ENCODE results near the gene TPRKB. TPM values are rescaled to one million over a fixed set of nuclear protein-coding genes. Genes with fewer than 3 reads are reported as not detected.
"Not testable (repeated sequence)": the region's sequence is repeated elsewhere in the genome, so short reads cannot be mapped to it uniquely, and the experiment has no call there.

The TPRKB gene
- total RNA-seq, 1 experiment from 2014 or later: 35.1 TPM

DNA sequence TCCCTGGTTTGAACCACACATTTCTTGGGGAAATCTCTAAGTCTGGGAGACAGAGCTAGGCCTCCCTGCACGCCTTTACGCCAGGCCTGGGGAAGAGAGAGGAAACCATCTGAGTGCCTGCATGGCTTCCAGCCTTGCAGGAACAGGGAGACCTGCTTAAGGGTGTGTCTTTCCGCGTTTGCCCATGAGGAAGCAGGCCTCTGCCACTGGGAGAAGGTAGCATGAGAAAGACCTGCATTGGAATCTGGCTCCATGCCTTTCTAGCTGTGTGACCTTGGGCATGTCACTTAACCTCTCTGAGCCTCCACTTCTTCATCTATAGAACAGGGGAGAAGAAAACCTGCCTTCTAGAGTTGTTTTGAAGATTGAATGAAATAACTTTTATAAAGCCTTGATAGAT lies 19.4 kb downstream of the TPRKB start:
- H3K4me3 ChIP-seq (ENCODE audit: insufficient read depth, low read depth, low read length); H3K36me3 ChIP-seq (replicated peaks; ENCODE audit: control insufficient read depth, insufficient read depth, low read length); DNase-seq; H3K27me3 ChIP-seq (ENCODE audit: control insufficient read depth, insufficient read depth, low read length): not testable (repeated sequence)

- no peak for DNase-seq
- H3K4me3 ChIP-seq (ENCODE audit: insufficient read depth, low read depth, low read length): no peak overlapping the region
- H3K36me3 ChIP-seq (replicated peaks; ENCODE audit: control insufficient read depth, insufficient read depth, low read length): no peaks in the 10 kb centered on the region
- no peaks in the 10 kb centered on the region for H3K27me3 ChIP-seq (ENCODE audit: control insufficient read depth, insufficient read depth, low read length)
Observed at GRCh38 chr2:73717251-73717606, 19.9 kb downstream of the TPRKB start.

DNA sequence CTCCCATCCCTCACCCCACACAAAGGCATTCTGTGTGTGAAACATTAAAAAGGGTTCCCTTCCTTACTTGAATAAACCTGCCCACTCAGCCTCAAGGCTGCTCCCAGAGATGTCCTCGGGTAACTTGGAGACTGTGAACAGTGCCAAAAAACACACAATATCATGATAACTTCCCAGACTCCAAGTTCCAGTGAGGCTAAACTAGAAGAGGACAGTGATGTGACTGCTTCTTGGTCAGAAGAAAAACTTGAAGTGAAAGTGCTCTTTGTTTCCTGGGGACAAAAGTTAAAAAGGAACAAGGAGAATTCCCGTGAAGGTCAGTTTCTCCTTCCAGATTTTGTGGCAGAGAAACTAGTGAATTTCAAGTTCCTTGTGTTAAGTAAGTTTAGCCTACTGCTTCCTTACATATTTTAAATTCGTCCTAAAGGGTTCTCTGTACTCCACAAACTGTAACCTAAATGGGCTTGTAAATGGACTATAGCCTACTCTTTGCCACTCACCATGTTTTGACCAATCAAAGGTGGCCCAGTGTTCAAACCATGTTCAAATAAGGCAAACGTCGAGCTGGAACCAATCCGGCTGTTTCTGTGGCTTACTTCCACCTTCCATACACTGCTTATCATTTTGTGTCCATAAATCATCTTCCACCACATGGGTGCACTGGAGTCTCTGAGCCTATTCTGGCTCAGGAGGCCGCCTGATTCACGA lies 20.4 kb downstream of the TPRKB start:
- no peak overlapping the region for H3K4me3 ChIP-seq (ENCODE audit: insufficient read depth, low read depth, low read length)
- no peaks in the 10 kb centered on the region for H3K36me3 ChIP-seq (replicated peaks; ENCODE audit: control insufficient read depth, insufficient read depth, low read length)
- DNase-seq: no peak
- no peaks in the 10 kb centered on the region for H3K27me3 ChIP-seq (ENCODE audit: control insufficient read depth, insufficient read depth, low read length)

GRCh38 chr2:73714091-73714490 lies 23.1 kb downstream of the TPRKB start:
- no peaks in the 10 kb centered on the region for H3K36me3 ChIP-seq (replicated peaks; ENCODE audit: control insufficient read depth, insufficient read depth, low read length)
- no peak for DNase-seq
- H3K4me3 ChIP-seq (ENCODE audit: insufficient read depth, low read depth, low read length): no peak overlapping the region
- no peaks in the 10 kb centered on the region for H3K27me3 ChIP-seq (ENCODE audit: control insufficient read depth, insufficient read depth, low read length)

DNA sequence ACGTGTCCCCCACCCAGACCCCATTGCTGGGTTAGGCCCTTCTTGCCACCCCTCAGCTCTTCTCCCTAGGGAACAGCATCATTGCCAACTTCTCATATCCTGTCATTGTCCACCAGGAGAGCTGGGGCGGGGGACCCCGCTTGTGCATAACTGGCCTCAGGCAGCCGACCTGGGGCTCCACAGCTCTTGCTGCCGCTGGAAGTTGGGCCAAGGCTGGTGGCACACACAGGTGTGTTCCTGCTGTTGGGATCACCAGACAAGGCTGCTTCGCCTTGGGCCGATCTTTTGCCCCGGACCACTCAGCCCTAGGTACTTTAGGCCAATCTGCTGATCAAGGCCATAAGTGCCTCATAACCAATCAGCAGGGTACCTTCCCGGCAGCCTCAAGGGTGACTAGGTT lies 28.6 kb downstream of the TPRKB start:
- no peaks in the 10 kb centered on the region for H3K27me3 ChIP-seq (ENCODE audit: control insufficient read depth, insufficient read depth, low read length)

DNA sequence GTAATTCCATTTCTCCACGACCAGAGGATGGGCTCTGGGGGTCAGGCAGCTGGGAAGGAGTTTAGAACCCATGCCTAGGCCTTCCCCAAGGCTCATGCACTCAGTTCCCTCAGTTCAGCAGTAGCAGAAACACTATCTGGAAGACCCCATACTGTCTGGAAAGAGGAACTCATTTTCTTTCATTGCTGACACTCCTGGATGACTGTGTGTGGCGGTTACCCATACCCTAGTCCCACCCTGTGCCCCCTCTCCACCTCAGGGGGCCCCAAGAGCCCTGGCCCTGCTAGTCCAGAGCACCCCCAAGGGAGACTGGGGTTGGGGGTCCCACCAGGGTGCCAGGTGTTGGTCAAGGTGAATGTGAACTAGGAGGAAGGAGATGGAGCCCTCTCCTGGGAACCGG lies 29.5 kb downstream of the TPRKB start:
- H3K27me3 ChIP-seq (ENCODE audit: control insufficient read depth, insufficient read depth, low read length): no peaks in the 10 kb centered on the region
- H3K4me3 ChIP-seq (ENCODE audit: insufficient read depth, low read depth, low read length): no peak overlapping the region
- DNase-seq: no peak

More for the DNA sequence above, 28.6 kb downstream of the TPRKB start:
- Histone ChIP-seq H3K36me3 (replicated peaks; ENCODE audit: control insufficient read depth, insufficient read depth, low read length) (no peaks in the 10 kb centered on the region), H3K4me3 (ENCODE audit: insufficient read depth, low read depth, low read length) (no peak overlapping the region)
- no peak for DNase-seq

DNA sequence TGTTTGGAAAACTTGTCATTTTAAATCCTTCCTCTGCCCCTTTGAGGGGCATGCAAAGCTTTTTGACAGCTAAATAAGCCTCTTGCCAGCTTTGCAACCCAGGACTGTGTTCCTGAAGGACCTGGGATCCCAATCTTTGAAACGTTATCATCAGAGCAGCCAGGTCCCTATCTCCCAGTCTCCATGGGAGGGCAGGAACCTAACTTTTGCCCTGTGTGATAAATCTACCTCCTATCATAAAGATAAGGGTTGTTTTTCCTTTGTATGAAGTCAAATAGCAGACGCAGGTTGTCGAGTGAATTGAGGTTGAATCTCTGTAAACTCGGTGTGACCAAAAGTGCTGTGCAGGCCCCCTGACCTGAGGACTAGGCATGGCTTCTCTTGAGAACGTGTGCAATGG lies 30.1 kb downstream of the TPRKB start:
- Histone ChIP-seq H3K36me3 (replicated peaks; ENCODE audit: control insufficient read depth, insufficient read depth, low read length) (no peaks in the 10 kb centered on the region), H3K4me3 (ENCODE audit: insufficient read depth, low read depth, low read length) (no peak overlapping the region), H3K27me3 (ENCODE audit: control insufficient read depth, insufficient read depth, low read length) (no peaks in the 10 kb centered on the region)
- DNase-seq: no peak

More for the DNA sequence above, 29.5 kb downstream of the TPRKB start:
- no peaks in the 10 kb centered on the region for H3K36me3 ChIP-seq (replicated peaks; ENCODE audit: control insufficient read depth, insufficient read depth, low read length)

- H3K27me3 ChIP-seq (ENCODE audit: control insufficient read depth, insufficient read depth, low read length): no peaks in the 10 kb centered on the region
- no peak overlapping the region for H3K4me3 ChIP-seq (ENCODE audit: insufficient read depth, low read depth, low read length)
- no peaks in the 10 kb centered on the region for H3K36me3 ChIP-seq (replicated peaks; ENCODE audit: control insufficient read depth, insufficient read depth, low read length)
- DNase-seq: no peak
Observed at GRCh38 chr2:73705091-73705490, 32.1 kb downstream of the TPRKB start.

GRCh38 chr2:73704285-73704684 lies 32.9 kb downstream of the TPRKB start:
- Histone ChIP-seq H3K36me3 (replicated peaks; ENCODE audit: control insufficient read depth, insufficient read depth, low read length) (no peaks in the 10 kb centered on the region), H3K4me3 (ENCODE audit: insufficient read depth, low read depth, low read length) (no peak overlapping the region), H3K27me3 (ENCODE audit: control insufficient read depth, insufficient read depth, low read length) (no peaks in the 10 kb centered on the region)
- no peak for DNase-seq

DNA sequence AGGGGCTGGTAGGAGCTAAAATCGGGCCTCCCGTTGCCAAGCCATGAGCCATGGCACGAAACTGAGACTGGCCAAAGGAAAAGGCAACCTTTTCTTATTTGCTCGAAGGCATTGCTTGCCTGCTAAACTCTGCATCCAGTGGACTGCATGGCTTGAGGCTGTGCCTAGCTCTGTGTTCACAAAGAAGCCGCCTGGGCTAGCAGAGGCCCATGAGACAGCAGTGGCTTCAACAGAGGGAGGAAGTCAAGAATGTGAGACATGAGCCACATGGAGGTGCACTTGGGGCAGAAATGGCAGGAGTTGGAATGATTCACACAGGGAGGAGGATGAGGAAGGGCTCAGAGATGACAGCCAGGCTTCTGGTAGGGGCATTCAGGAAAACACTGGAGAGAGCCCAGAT lies 33.5 kb downstream of the TPRKB start:
- Histone ChIP-seq H3K4me3 (ENCODE audit: insufficient read depth, low read depth, low read length) (no peak overlapping the region), H3K36me3 (replicated peaks; ENCODE audit: control insufficient read depth, insufficient read depth, low read length) (no peaks in the 10 kb centered on the region), H3K27me3 (ENCODE audit: control insufficient read depth, insufficient read depth, low read length) (no peaks in the 10 kb centered on the region)
- DNase-seq: no peak

DNA sequence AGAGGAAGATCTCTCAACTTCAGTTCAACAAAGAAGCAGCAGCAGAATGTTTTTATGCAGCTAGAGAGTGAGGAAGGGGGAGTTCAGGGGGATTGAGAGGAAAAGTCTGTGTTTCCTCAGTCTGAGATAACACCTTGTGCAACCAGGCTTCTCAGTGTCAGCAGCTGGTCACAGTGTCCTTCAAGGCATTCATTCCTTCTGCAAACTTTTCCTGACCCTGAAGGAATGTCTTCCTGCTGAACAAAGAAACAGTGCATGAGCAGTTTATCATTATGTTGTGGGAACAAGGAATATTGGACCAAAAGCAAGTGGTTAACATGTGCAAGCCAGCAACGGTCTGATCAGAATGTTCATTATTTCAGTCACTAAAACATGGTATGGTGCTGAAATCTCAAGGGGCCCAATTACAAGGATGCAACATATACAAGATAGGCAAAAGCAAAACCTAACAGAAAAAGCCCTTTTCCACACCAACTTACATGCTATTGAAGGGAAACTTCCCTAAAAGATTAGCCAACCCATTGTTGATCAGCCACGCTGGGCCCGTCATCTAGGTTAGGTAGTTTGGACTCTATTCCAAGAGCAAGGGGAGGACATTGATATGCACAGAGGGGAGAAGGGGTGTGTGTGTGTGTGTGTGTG lies 34.2 kb downstream of the TPRKB start:
- H3K4me3 ChIP-seq (ENCODE audit: insufficient read depth, low read depth, low read length); H3K27me3 ChIP-seq (ENCODE audit: control insufficient read depth, insufficient read depth, low read length); DNase-seq; H3K36me3 ChIP-seq (replicated peaks; ENCODE audit: control insufficient read depth, insufficient read depth, low read length): not testable (repeated sequence)

- Histone ChIP-seq H3K27me3 (ENCODE audit: control insufficient read depth, insufficient read depth, low read length) (no peaks in the 10 kb centered on the region), H3K36me3 (replicated peaks; ENCODE audit: control insufficient read depth, insufficient read depth, low read length) (no peaks in the 10 kb centered on the region), H3K4me3 (ENCODE audit: insufficient read depth, low read depth, low read length) (no peak overlapping the region)
- DNase-seq: no peak
Observed at GRCh38 chr2:73701968-73702665, 35.0 kb downstream of the TPRKB start.

DNA sequence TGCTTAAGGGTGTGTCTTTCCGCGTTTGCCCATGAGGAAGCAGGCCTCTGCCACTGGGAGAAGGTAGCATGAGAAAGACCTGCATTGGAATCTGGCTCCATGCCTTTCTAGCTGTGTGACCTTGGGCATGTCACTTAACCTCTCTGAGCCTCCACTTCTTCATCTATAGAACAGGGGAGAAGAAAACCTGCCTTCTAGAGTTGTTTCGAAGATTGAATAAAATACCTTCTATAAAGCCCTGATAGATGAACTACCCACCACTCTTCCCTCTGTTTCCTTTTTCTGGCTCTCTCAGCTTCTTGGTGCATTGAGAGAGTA lies 35.7 kb downstream of the TPRKB start:
- H3K36me3 ChIP-seq (replicated peaks; ENCODE audit: control insufficient read depth, insufficient read depth, low read length); DNase-seq; H3K27me3 ChIP-seq (ENCODE audit: control insufficient read depth, insufficient read depth, low read length); H3K4me3 ChIP-seq (ENCODE audit: insufficient read depth, low read depth, low read length): not testable (repeated sequence)

DNA sequence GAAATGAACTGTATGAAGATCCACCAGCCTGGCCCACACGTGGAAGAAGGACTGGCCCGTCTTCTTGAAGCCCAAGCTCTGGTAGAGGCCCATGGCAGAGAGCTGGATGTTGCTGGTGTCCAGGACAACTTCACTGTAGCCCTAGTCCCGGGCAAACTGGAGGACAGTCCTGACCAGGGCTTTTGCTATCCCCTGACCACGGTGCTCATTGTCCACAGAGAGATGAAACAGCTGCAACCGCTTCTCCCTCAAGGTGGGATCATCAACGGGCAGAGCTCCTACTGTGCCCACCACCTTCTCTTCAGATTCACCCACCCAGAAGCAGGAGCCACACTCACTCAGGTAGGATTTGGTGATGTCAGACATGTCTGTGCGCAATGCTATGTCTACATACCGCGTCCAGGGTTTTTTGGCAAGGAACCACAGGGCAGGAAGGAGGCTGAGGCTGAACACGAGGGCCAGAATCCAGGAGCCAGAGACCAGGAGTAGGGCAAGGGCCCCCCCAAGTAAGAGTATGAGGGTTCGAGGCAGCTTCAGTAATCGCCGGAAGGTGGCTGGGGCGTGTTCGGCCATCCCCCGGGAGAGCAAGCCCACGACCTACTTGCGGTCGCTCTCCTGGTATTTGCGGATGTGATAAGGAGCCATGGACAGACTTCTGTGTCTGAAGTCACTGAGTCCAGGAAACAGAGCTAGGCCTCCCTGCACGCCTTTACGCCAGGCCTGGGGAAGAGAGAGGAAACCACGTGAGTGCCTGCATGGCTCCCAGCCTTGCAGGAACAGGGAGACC lies 36.3 kb downstream of the TPRKB start:
- Histone ChIP-seq H3K27me3 (ENCODE audit: control insufficient read depth, insufficient read depth, low read length) (no peaks in the 10 kb centered on the region), H3K4me3 (ENCODE audit: insufficient read depth, low read depth, low read length) (no peak overlapping the region), H3K36me3 (replicated peaks; ENCODE audit: control insufficient read depth, insufficient read depth, low read length) (no peaks in the 10 kb centered on the region)
- DNase-seq: no peak
